T-helper 2 cell treated with Interferon-gamma antibody and Interleukin-4, amounts not matched to agents 5 μg/mL and 100 μg/mL, for 36 hours (primary cell): ENCODE results near the gene UVSSA.

Experiments used
- DNase-seq: peaks from one replicate; pipeline ENCODE4 v3.0.0; 2021; ENCODE audit warnings: low spot score
- H3K27ac Mint-ChIP-seq: one replicate; pipeline ENCODE4 v1.8.0; 2021; ENCODE audit warnings: mild to moderate bottlenecking, mixed read lengths
- H3K27me3 Mint-ChIP-seq: one replicate; pipeline ENCODE4 v1.8.0; 2021; ENCODE audit warnings: low read depth, mixed read lengths
- H3K36me3 Mint-ChIP-seq: one replicate; pipeline ENCODE4 v1.8.0; 2021; ENCODE audit warnings: low read depth, mixed read lengths
- H3K4me1 Mint-ChIP-seq: one replicate; pipeline ENCODE4 v1.8.0; 2021; ENCODE audit warnings: low read depth, mixed read lengths
- H3K4me3 Mint-ChIP-seq: one replicate; pipeline ENCODE4 v1.8.0; 2022; ENCODE audit warnings: mild to moderate bottlenecking, moderate library complexity, mixed read lengths
- H3K9me3 Mint-ChIP-seq: one replicate; pipeline ENCODE4 v1.8.0; 2021; ENCODE audit warnings: mixed read lengths

UVSSA gene

GRCh38 chr4:1374706-1375045 is 27.7 kb downstream of the UVSSA start:
- H3K9me3 Mint-ChIP-seq = no peaks in the 10 kb centered on the region
- no peak overlapping the region for H3K4me3 Mint-ChIP-seq
- H3K27ac Mint-ChIP-seq = no peak overlapping the region
- H3K36me3 Mint-ChIP-seq = no peaks in the 10 kb centered on the region
- no peaks in the 10 kb centered on the region for H3K27me3 Mint-ChIP-seq
- no peak for DNase-seq
- no peaks in the 10 kb centered on the region for H3K4me1 Mint-ChIP-seq

GRCh38 chr4:1375051-1375721 is 28.2 kb downstream of the UVSSA start:
- H3K27ac Mint-ChIP-seq = no peak overlapping the region
- H3K9me3 Mint-ChIP-seq = no peaks in the 10 kb centered on the region
- no peaks in the 10 kb centered on the region for H3K4me1 Mint-ChIP-seq
- no peaks in the 10 kb centered on the region for H3K36me3 Mint-ChIP-seq
- no peak overlapping the region for H3K4me3 Mint-ChIP-seq
- no peaks in the 10 kb centered on the region for H3K27me3 Mint-ChIP-seq
- no peak for DNase-seq

- no peak overlapping the region for H3K27ac Mint-ChIP-seq
- DNase-seq = no peak
- H3K9me3 Mint-ChIP-seq = no peaks in the 10 kb centered on the region
- H3K4me1 Mint-ChIP-seq = no peaks in the 10 kb centered on the region
- no peak overlapping the region for H3K4me3 Mint-ChIP-seq
- no peaks in the 10 kb centered on the region for H3K36me3 Mint-ChIP-seq
- H3K27me3 Mint-ChIP-seq = no peaks in the 10 kb centered on the region
Observed at GRCh38 chr4:1375761-1376322, 28.8 kb downstream of the UVSSA start.

- no peak overlapping the region for H3K27ac Mint-ChIP-seq
- no peak overlapping the region for H3K4me3 Mint-ChIP-seq
- no peaks in the 10 kb centered on the region for H3K36me3 Mint-ChIP-seq
- no peaks in the 10 kb centered on the region for H3K27me3 Mint-ChIP-seq
- no peaks in the 10 kb centered on the region for H3K9me3 Mint-ChIP-seq
- no peak for DNase-seq
- H3K4me1 Mint-ChIP-seq = no peaks in the 10 kb centered on the region
Observed at GRCh38 chr4:1376391-1376840, 29.4 kb downstream of the UVSSA start.

GRCh38 chr4:1376841-1377605 is 30.0 kb downstream of the UVSSA start:
- Mint-ChIP-seq H3K4me1 (no peaks in the 10 kb centered on the region), H3K27ac (no peak overlapping the region), H3K4me3 (no peak overlapping the region), H3K9me3 (no peaks in the 10 kb centered on the region), H3K27me3 (no peaks in the 10 kb centered on the region), H3K36me3 (no peaks in the 10 kb centered on the region)
- no peak for DNase-seq

GRCh38 chr4:1377606-1378261 is 30.7 kb downstream of the UVSSA start:
- H3K27ac Mint-ChIP-seq = no peak overlapping the region
- H3K36me3 Mint-ChIP-seq = no peaks in the 10 kb centered on the region
- no peak overlapping the region for H3K4me3 Mint-ChIP-seq
- H3K27me3 Mint-ChIP-seq = no peaks in the 10 kb centered on the region
- no peak for DNase-seq
- no peaks in the 10 kb centered on the region for H3K9me3 Mint-ChIP-seq
- H3K4me1 Mint-ChIP-seq = no peaks in the 10 kb centered on the region

- H3K9me3 Mint-ChIP-seq = no peaks in the 10 kb centered on the region
- no peak overlapping the region for H3K27ac Mint-ChIP-seq
- H3K36me3 Mint-ChIP-seq = no peaks in the 10 kb centered on the region
- H3K4me1 Mint-ChIP-seq = no peaks in the 10 kb centered on the region
- no peaks in the 10 kb centered on the region for H3K27me3 Mint-ChIP-seq
- DNase-seq = no peak
- H3K4me3 Mint-ChIP-seq = no peak overlapping the region
Observed at GRCh38 chr4:1378559-1379231, 31.7 kb downstream of the UVSSA start.

- H3K4me3 Mint-ChIP-seq = no peak overlapping the region
- H3K36me3 Mint-ChIP-seq = no peaks in the 10 kb centered on the region
- no peak overlapping the region for H3K27ac Mint-ChIP-seq
- no peak for DNase-seq
- H3K9me3 Mint-ChIP-seq = no peaks in the 10 kb centered on the region
- H3K27me3 Mint-ChIP-seq = no peaks in the 10 kb centered on the region
- H3K4me1 Mint-ChIP-seq = no peaks in the 10 kb centered on the region
Observed at GRCh38 chr4:1379351-1379781, 32.4 kb downstream of the UVSSA start.

- Mint-ChIP-seq H3K27me3 (no peaks in the 10 kb centered on the region), H3K36me3 (no peaks in the 10 kb centered on the region), H3K4me3 (no peak overlapping the region), H3K9me3 (no peaks in the 10 kb centered on the region), H3K4me1 (no peaks in the 10 kb centered on the region), H3K27ac (no peak overlapping the region)
- DNase-seq = no peak
Observed at GRCh38 chr4:1379801-1380331, 32.9 kb downstream of the UVSSA start.

GRCh38 chr4:1380368-1381151 is 33.6 kb downstream of the UVSSA start:
- no peaks in the 10 kb centered on the region for H3K27me3 Mint-ChIP-seq
- H3K27ac Mint-ChIP-seq = no peak overlapping the region
- H3K36me3 Mint-ChIP-seq = no peaks in the 10 kb centered on the region
- no peak overlapping the region for H3K4me3 Mint-ChIP-seq
- no peaks in the 10 kb centered on the region for H3K9me3 Mint-ChIP-seq
- H3K4me1 Mint-ChIP-seq = no peaks in the 10 kb centered on the region
- DNase-seq = no peak

GRCh38 chr4:1381181-1381621 is 34.2 kb downstream of the UVSSA start:
- DNase-seq = no peak
- H3K27ac Mint-ChIP-seq = no peak overlapping the region
- no peak overlapping the region for H3K4me3 Mint-ChIP-seq
- H3K36me3 Mint-ChIP-seq = no peaks in the 10 kb centered on the region
- no peaks in the 10 kb centered on the region for H3K4me1 Mint-ChIP-seq
- H3K27me3 Mint-ChIP-seq = no peaks in the 10 kb centered on the region
- no peaks in the 10 kb centered on the region for H3K9me3 Mint-ChIP-seq

- Mint-ChIP-seq H3K4me3 (no peak overlapping the region), H3K27ac (no peak overlapping the region), H3K9me3 (no peaks in the 10 kb centered on the region), H3K36me3 (peaks cover 5% of the 10 kb centered on the region), H3K4me1 (no peaks in the 10 kb centered on the region), H3K27me3 (no peaks in the 10 kb centered on the region)
- no peak for DNase-seq
Observed at GRCh38 chr4:1381944-1382541, 35.0 kb downstream of the UVSSA start.
